Vagina (tissue), 2 donors: ENCODE data around the gene KANK4.

Experiments
- CTCF ChIP-seq, 3 experiments: fragments of 450-650 bp in 2 of 3; fragments of 200-600 bp in 1 of 3; sonication (generic) in 1 of 3; IDR thresholded peaks; one replicate each; pipeline ENCODE4 v1.5.1; 2017 to 2019; ENCODE audit warnings: antibody characterized with exemption in 3 of 3, mild to moderate bottlenecking in 2 of 3, moderate library complexity in 2 of 3
- POLR2AphosphoS5 ChIP-seq, 2 donors: sonication (generic); formaldehyde crosslinking; IDR thresholded peaks; one replicate each; pipeline ENCODE4 v1.9.0; 2017; ENCODE audit warnings: antibody characterized with exemption in 2 of 2, mild to moderate bottlenecking in 2 of 2, low read depth in 1 of 2; ENCODE audit not compliant: insufficient read depth in 1 of 2

- TF ChIP-seq POLR2AphosphoS5 (IDR thresholded peaks at IDR 0.05; ENCODE audit: insufficient read depth in 1 of 2, low read depth in 1 of 2) (no peak), CTCF (IDR thresholded peaks at IDR 0.05) (no peak)
Observed at GRCh38 chr1:62240651-62241370, 78.4 kb downstream of the KANK4 start.
